ENCODE measurements around the gene PAEP.
"Not testable (repeated sequence)": the region's sequence is repeated elsewhere in the genome, so short reads cannot be mapped to it uniquely, and the experiment has no call there.

PAEP gene

DNA sequence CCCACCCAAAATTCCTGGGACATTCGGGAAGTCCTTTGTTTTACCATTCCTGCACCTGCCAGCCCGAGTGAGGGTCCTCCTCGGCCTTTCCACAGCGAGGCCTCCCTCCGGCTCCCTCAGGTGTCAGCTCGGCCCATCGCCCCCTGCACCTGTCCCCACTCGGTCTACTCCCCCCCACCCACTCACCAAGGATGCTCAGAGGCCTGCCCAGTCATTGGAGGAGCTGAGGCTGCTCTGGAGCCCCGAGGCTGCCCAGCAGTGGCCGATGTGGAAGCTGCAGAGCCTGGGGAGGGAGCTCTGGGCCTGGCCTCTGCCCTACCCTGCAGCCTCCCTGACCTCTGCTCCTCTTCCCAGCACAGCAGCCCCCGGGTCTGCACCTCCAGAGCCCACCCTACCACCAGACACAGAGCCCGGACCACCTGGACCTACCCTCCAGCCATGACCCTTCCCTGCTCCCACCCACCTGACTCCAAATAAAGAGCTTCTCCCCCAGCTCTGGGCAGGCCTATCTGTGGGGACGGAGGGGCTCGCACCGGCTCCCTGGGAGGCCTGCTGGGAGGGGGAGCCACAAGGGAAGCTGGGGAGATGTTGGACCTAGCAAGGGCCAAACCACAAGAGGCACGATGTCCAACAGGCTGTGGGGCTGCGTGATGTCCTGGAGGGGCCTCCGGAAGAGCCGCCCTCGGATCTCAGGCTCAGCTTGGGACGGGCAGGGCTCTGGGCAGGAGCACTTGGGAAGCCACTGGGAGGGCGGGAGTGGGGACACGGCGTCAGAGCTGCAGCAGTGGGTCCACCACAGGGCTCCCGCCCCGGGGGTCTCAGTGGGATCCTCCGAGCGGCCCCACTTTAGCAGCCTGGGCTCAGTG lies 11.8 kb upstream of the PAEP start:
- not testable (repeated sequence) for H3K4me3 ChIP-seq (ENCODE audit: low read depth, low read length)

DNA sequence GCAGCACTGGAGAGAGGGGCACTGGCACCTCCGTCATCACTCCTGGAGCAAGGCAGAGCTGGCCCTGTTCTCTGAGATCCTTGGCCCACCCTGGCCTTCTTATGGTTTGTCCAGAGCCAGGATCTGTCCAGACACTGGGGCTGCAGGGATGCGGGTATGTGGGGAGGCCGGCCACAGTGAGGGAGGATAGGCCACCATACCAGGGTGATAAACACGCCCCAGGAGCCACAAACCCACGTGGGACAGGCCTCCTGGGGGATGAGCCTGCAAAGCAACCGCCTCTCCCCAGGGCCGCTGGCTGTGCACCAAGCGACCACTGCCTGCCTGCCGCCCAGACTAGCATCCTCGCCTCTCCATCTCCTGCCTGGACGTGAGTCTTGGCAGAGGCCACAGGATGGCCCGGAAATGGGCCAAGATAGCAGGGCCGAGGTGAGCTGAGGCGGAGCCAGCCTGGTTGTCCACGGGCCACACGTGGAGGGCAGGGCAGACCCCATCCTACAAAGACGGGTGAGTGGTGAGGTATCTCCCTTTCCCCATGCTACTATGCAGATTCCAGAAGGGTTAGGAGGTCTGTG lies 11.1 kb upstream of the PAEP start:
- H3K4me3 ChIP-seq (ENCODE audit: low read depth, low read length) = no peak overlapping the region

DNA sequence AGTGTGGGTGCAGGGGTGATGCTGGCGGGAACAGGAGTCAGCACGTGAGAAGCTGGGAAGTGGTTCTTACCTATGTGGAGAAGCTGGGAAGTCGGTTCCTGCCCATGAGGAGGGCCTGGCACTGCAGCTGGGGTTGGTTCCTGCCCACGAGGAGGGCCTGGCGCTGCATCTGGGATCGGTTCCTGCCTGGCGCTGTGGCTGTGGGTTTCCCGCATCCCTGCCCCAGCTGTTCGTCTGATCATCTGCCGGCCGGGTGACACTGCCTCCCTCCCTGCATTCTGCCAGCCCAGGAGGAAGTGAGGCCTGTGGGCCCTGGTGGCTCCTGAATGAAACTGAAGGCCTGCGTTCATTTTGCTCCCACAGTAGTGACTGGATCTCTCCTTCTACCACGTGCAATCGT lies 10.5 kb upstream of the PAEP start:
- no peak overlapping the region for H3K4me3 ChIP-seq (ENCODE audit: low read depth, low read length)

DNA sequence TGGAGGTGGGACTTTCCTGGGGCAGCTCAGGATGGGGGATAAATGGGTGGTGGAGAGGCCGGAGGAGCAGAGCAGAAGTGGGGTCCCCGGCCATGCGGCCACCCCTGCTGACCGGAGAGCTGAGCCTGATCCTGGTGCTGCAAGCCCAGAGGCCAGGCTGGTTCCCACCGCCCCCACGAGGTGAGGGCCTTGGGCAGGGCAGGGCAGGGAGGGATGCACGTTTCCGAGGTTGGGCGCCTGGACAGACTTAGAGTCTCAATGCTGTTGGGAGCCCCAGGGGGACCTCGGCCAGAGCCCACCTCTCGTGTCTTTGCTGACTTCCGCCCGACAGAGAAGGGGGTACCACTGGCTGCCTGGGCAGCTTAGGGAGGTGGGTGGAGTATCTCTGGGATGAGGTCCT lies 10.1 kb upstream of the PAEP start:
- no peak overlapping the region for H3K4me3 ChIP-seq (ENCODE audit: low read depth, low read length)

DNA sequence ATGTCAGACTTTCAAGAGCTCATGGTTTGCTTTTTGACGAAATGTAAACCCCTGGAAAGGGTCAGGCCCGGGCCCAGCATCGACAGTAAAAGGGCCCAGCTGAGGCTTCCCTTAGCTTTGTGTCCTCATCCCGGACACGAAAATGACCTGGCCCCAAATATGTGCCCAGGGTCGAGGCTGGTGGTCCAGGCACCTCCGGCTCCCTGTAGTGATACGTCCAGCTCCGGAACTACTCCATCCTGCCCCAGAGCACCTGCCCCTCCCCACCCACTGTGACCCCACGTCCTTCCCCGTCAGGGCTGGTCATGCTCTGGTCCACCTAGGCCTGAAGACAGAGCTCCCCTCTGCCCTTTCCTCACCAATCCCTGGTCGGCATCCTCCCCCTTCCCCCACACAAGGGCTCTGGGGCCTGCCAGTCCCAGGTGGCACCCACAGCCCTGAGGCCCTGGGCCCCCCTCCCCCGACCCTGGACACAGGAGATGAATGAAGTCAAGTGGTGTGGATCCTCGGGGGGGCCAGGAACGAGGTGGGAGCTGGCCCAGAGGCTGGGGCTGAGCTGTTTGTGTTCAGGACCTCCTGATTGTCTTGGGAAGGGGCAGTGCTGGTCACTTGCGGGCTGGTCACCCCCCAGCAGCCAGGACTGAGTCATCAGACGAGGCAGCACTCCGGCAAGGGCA lies 9.4 kb upstream of the PAEP start:
- H3K4me3 ChIP-seq (ENCODE audit: low read depth, low read length) = no peak overlapping the region

DNA sequence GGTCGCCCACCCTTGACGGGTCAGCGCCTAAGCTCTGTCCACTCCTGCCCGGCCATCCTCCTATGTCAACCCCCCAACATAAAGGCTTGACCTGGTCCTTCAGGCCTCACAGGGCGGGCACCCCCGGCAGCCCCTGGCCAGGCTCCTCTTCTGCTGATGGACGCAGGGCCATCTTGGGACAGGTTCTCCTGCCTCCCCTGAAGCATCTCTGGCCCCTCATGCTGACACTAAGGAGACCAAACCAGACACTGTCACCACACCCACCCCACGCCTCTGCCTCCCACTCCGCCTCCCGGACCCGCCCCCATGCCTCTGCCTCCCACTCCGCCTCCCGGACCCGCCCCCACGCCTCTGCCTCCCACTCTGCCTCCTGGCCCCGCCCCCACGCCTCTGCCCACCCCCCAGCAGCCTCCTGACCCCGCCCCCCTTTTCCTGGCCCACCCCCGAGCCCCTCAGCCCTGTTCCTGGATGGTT lies 8.8 kb upstream of the PAEP start:
- no peak overlapping the region for H3K4me3 ChIP-seq (ENCODE audit: low read depth, low read length)

DNA sequence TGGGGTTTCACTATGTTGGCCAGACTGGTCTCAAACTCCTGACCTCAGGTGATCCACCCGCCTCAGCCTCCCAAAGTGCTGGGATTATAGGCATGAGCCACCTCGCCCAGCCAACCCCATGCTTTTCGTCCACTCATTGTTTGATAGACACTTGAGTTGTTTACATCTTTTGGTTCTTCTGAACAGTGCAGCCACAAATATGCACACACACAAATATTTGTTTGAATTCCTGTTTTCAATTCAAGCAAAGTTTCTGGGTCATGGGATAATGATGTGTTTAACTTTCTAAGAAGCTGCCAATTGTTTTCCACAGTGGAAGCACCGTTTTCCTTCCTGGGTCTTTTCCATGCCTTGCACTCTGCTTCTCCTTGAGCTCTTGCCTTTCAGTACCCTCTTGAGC lies 6.8 kb upstream of the PAEP start:
- no peak overlapping the region for H3K4me3 ChIP-seq (ENCODE audit: low read depth, low read length)

DNA sequence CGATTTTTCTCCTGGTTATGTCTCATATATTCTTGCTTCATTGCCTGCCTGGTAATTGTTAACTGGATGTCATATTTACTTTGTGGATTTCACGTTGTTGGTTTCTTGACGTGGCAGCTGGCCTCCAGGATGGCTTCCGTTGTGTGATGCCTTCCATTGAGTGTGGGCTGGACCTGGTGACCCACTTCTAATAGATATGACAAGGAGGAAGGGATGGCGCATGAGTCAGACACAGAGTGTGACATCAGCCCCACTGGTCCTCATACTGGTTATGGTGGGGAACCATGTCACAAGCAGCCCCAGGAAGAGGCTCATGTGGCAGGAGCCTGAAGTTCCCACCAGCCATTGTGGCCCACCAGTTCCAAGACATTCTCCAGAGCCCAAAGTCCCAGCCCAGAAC lies 6.4 kb upstream of the PAEP start:
- no peak overlapping the region for H3K4me3 ChIP-seq (ENCODE audit: low read depth, low read length)

DNA sequence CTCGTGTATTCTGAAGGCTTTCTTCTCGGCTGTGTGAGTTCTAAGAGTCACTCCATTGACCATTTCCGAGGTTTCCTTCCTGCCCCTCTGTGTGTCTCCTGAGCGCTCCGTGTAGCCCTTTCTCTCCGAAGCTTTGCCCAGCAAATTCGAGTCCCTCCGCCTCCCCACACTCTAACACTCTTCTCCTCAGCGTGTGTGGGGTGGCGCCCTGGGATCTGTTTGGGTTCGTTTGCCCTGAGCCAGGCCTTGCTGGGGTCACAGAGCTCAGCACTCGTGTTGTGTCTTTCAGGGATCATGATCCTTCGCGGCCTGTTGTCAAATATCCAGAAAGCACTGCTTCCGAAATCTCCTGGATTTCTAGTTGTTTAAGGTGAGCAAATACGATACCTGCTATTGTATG lies 5.6 kb upstream of the PAEP start:
- no peak overlapping the region for H3K4me3 ChIP-seq (ENCODE audit: low read depth, low read length)

DNA sequence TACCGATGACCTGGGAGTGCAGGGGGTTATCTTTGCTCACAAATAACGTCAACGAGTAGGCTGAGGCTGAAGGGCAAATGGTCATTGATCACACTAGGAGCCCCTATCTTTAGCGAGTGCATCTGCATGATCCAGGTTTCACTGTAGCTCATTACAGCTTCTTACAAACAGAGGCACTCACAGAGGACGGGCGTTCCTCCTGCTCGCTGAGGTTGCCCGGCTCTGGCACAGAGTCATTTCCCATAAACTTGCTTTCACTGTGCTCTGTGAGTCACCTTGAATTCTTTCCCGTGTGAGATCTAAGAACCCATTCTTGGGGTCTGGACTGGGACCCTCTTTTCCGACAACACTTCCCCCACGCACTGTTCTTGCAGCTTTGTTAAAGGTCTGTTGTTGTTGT lies 1.9 kb upstream of the PAEP start:
- H3K4me3 ChIP-seq (ENCODE audit: low read depth, low read length) = no peak overlapping the region

DNA sequence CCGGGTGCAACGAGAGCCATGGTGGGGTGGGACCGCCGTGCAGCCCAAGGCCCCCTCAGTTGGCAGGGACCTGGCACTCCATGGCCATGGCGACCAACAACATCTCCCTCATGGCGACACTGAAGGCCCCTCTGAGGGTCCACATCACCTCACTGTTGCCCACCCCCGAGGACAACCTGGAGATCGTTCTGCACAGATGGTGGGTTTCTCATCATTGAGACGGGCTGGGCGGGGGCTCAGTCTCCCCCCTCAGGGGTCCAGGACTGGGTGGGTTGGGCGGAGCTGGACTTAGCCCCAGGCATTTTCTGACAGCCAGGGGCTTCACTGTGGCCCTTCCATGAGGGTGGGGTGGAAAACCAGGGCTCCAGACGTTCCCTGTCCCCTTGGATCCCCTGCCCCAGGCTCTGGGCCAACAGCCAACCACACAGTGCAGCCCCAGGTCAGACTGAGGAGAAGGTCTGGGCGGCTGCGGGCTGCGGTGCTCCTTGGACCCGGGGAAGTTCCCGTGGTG lies 734 bp downstream of the PAEP start:
- H3K4me3 ChIP-seq (ENCODE audit: low read depth, low read length) = no peak overlapping the region

DNA sequence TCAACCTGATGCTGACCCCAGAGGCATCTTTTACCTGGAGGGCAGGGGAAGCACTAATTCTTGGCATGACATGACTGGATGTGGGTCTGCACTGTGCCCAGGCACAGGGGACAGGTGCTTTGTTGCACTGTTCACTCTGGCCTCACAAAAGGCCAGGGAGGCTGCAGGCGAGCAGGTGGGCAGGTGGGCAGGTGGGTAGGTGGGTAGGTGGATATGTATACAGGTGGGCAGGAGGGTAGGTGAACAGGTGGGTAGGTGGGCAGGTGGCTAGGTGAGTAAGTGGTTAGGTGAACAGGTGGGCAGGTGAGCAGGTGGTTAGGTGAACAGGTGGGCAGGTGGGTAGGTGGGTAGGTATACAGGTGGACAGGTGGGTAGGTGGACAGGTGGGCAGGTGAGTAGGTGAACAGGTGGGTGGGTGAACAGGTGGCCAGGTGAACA lies 1.5 kb downstream of the PAEP start:
- no peak overlapping the region for H3K4me3 ChIP-seq (ENCODE audit: low read depth, low read length)

DNA sequence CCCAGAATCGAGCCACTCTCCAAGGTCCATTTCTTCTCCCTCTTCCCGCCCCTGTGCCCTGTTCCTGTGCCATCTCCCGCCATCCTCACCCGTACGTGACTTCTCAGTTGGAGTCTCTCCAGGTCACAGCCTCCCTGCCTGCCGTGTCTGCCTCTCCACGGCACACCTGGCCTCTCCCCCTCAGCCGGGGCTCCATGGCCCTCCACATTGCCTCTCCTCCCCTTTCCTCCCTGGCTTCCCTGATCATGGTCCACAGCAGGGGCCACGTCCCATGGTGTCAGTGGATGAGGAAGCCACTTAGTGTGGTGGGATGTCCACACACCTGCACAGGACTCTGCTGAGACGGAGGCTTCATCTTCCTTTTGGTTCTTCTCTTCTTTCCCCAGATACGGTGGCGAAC lies 2.3 kb downstream of the PAEP start:
- no peak overlapping the region for H3K4me3 ChIP-seq (ENCODE audit: low read depth, low read length)

DNA sequence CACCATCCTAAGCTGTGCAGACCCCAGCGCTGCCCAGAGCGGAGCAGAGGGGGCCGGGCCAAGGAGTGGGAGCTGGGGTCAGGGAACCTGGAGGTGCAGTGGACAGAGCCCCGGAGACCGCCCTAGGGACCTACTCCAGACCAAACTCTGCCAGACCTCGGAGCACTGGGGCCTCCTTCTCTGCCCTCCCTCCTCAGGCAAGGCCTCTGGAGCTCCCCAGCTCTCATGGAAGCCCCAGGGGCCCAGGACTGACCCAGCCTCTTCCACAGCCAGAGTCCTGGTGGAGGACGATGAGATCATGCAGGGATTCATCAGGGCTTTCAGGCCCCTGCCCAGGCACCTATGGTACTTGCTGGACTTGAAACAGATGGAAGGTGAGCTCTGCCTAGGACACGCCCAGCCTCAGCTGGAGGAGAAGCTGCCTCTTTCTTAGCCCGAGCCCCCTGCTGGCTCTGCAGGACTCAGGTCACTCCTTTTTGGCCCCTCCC lies 3.6 kb downstream of the PAEP start:
- H3K4me3 ChIP-seq (ENCODE audit: low read depth, low read length) = no peak overlapping the region

DNA sequence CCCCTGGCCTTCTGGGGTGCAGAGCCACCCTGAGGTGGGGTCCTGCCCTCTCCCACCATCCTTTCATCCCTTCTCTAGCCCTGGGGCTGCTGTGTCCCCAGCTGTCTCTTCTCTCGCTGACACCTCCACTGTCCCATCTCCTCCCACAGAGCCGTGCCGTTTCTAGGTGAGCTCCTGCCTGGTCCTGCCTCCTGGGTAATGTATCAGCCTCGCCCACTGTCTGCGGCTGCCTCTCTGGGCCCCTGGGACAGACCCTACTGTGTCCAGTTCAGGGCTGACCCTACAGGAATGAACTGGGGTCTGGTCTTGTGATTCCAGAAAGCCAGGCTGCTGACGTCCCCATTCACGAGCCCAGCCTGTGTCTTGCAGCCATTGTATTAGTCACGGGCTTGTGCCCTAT lies 4.1 kb downstream of the PAEP start:
- H3K4me3 ChIP-seq (ENCODE audit: low read depth, low read length) = no peak overlapping the region

DNA sequence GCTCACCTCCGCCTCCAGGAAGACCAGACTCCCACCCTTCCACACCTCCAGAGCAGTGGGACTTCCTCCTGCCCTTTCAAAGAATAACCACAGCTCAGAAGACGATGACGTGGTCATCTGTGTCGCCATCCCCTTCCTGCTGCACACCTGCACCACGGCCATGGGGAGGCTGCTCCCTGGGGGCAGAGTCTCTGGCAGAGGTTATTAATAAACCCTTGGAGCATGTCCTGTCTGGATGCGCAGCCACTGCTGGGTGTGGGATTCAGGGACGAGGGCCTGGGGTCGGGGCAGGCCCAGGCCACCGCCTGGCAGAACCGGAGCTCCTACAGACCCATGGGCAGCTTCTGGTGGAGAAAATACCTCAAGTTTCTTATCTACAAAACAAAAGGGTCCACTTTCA lies 5.0 kb downstream of the PAEP start:
- H3K4me3 ChIP-seq (ENCODE audit: low read depth, low read length) = no peak overlapping the region

DNA sequence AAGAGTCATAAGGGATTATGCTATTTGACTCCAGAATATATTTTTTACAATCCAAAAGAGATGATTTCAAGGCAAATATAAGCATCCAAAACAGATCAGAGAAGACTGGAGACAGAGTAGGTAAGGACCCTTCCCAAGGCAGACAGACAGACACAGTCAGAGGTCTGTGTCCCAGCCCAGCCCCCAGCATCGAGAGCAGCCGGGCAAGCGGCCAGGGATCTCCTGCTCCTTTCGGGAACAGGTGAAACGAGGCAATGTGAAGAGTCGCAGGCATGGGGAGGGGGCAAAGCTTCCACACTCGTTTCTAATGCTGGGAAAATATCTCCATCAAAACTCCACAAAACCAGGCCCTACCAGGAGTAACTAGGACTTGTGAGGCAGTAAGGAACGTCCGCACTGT lies 5.8 kb downstream of the PAEP start:
- H3K4me3 ChIP-seq (ENCODE audit: low read depth, low read length) = no peak overlapping the region

DNA sequence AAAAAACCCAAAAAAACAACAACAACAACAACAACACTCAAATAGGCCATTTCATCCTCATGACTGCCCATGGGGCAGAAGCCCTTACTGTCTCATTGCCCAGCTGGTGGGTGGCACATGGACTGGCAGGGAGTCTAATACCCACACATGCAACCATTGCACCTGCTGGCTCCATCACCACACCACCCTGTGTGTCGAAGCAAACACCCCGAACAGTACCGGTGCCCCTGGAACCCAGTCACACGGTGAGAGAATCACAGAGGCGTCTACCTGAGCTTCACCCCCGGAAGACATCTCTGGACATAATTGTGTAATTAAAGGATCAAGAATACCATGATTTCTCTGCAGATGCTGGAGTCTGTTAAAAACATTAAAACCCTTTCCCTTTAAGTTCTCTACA lies 6.5 kb downstream of the PAEP start:
- no peak overlapping the region for H3K4me3 ChIP-seq (ENCODE audit: low read depth, low read length)

DNA sequence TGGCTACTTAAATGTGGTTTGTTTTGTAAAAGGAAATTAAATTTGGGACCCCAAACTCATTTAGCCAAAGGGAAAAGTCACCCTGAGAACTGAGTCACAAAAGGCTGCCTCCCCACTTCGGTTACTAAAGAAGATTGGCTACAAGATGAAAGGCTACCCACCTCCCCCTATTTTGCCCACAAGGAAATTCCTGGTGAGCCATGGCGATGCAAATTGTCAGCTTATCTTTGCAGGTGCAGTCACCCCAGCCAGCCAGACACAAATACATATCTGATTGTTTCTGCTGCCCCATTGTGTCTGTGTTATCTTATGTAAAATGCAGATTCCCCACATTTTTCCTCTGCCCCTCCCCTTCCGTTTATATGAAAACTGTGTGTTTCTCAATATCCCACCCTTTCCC lies 8.9 kb downstream of the PAEP start:
- no peak overlapping the region for H3K4me3 ChIP-seq (ENCODE audit: low read depth, low read length)

DNA sequence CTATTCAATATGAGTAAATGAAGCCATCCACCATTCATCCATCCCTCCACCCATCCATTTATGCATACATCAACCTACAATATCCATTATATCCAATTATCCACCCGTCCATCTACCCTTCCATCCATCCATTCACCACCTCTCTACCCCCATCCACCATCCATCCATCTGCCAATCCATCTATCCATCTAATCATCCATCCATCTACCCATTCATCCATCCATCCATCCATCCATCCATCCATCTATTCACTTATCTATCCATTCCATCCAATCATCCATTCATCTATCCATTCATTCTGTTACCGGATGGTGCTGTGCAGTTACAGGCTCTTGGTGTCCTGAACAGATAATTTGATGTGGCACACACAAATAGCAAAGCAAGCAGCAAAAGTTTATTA lies 10.7 kb downstream of the PAEP start:
- no peak overlapping the region for H3K4me3 ChIP-seq (ENCODE audit: low read depth, low read length)

DNA sequence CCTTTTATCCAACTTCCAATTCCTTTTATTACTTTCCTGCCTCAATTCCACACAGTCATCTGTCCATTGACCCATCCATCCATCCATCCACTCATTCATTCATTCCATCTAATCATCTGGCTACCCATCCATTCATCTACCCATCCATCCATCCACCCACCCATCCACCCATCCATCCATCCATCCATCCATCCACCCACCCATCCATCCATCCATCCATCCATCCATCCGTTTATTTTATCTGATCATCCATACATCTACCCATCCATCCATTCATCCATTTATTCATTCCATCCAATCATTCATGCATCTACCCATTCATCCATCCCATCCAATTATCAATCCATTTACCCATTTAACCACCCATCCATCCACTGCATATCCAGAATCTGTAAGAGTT lies 11.6 kb downstream of the PAEP start:
- H3K4me3 ChIP-seq (ENCODE audit: low read depth, low read length) = no peak overlapping the region

DNA sequence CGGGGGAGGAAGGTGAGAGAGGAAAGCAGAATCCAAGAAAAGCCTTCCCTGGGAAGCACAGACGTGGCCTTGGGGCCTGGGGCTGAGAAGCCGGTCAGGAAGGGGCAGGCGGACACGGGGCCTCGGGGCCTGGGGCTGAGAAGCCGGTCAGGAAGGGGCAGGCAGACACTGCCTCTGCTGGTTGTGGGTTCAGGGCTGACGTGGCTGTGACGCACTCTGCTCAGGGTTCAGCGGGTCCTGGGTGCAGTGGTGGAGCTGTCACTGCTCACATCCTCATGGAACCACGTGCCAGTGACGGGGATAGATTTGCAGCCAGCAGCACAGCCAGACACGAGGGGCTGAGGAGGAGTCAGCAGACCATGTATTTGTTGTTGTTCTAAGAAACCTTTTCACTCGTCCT lies 12.8 kb downstream of the PAEP start:
- H3K4me3 ChIP-seq (ENCODE audit: low read depth, low read length) = no peak overlapping the region

Data from iPS-11a (cell line).